SH-SY5Y (cell line): Measurements from ENCODE around the gene RAD23B.

ENCODE experiments used
- GATA2 ChIP-seq: IDR thresholded peaks from 2 replicates; pipeline ENCODE4 v1.6.1; 2011; ENCODE audit warnings: mild to moderate bottlenecking, low read depth, low read length
- GATA3 ChIP-seq: IDR thresholded peaks from 2 replicates; pipeline ENCODE4 v1.6.1; 2011; ENCODE audit warnings: low read depth, mild to moderate bottlenecking, low read length, moderate library complexity

RAD23B gene

GRCh38 chr9:107351382-107352045 is 68.4 kb downstream of the RAD23B start:
- TF ChIP-seq GATA3 (no peak), GATA2 (no peak)

- TF ChIP-seq GATA3 (no peak), GATA2 (no peak)
These were observed 72.3 kb downstream of the RAD23B start for GRCh38 chr9:107355394-107355793.

GRCh38 chr9:107358986-107359385 is 75.9 kb downstream of the RAD23B start:
- no peak for TF ChIP-seq GATA3
- TF ChIP-seq GATA2 = no peak

GRCh38 chr9:107360098-107360497 is 77.0 kb downstream of the RAD23B start:
- TF ChIP-seq GATA3 (no peak), GATA2 (no peak)

DNA sequence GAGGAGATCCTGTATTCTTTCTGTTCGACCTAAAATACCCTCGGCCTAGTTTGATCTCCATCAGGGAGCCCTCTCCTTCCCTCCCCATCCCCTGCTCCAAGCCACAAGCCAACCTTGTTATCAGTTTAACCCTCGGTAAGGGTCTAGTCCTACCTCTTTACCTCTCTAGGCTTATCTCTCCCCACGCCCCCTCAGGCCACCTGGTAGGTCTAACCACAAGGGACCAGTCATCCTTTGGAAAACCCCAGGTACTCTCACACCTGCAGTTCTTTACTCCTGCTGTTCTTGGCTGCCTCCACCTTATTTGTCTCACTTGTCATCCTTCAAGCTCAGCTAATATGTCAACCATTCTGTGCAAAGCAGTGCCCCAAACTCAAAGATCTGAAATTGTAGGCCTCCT is 78.7 kb downstream of the RAD23B start:
- TF ChIP-seq GATA2 = no peak
- TF ChIP-seq GATA3 = no peak

DNA sequence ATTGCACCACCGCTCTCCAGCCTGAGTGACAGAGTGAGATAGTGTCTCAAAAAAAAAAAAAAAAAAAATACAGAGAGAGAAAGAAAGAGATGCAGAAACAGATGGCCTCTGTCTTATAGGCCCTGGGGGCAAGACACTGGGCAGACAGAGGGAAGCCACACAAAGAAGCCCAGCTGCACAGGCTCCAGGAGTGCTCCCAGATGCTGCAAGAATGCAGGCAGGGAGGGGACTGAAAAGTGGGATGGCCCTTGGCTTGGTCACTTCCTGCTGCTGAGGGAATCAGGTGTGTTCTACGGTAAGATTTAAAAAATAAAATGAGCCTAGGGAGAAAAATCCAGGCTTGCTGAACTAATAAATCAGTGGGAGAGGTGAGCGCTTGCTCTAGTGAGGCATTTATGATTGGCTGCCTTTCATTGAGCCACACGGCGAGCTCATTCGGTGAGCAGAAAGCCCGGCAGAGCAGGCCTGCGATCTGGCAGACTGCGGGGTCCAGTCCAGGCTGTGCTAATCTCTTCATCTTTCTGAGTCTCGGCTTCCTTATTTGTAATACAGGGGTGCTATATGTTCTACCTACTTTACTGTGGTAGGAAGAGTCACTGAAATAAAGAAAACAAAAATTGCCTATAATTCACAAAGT is 80.6 kb downstream of the RAD23B start:
- TF ChIP-seq GATA2 = peak; percentile 84
- TF ChIP-seq GATA3 = peak; percentile 52

DNA sequence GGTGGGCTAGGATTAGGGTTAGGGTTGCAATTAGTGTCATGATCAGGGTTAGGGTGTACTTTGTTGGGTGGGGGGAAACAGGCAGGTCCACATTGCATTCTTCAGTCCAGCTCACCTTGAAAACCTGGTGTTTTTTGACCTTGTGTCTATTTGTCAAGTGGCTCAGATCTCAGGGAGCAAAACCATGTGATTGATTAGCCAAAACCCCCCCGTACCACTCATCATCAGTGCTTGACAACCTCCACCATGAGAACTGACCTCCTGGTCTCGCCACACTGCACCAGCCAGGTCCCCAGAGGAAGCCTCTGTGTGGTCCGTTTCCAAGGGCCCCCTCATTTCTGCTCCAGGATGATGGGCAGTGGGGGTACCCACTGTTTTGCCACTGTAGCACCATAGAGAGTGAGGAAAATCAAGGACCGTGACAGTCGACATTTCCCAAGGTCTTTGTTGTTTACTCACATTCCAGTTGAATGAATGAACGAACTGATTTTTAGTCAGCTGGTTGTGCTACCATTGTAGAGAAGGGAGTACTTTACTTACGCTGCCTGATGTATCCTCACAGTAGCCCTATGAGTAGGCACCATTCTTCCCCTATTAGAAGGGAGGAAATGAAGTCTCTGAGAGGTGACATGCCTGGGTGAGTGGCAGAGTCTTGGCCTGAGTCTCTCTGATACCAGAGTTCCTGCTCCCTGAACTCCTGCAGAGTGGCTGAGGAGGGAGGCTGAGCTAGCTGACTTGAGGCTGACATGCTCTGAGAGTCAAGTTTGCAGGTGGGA is 84.8 kb downstream of the RAD23B start:
- TF ChIP-seq GATA3 = no peak
- no peak for TF ChIP-seq GATA2

GRCh38 chr9:107368696-107369095 is 85.6 kb downstream of the RAD23B start:
- no peak for TF ChIP-seq GATA2
- no peak for TF ChIP-seq GATA3

DNA sequence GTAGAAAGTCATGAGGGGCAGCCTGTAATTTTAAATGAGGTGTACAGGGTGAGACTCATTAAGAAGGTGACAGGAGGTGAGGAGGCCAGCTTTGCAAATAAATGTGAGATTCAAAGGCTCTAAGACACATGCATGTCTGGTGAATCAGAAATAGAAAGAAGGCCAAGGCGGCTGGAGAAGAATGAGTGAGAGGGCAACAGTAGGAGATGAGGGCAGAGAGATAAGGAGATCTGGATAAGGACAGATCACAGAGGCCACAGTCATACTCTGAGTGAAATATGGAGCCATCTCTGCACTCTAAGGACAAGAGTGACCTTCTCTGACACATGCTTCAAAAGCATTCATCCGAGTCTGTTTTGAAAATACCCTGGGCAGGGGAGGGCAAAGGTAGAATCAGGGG is 90.7 kb downstream of the RAD23B start:
- TF ChIP-seq GATA3 (no peak), GATA2 (no peak)

- TF ChIP-seq GATA3 = no peak
These were observed 91.9 kb downstream of the RAD23B start for GRCh38 chr9:107375001-107375400.

- TF ChIP-seq GATA3 (no peak), GATA2 (no peak)
These were observed 92.7 kb downstream of the RAD23B start for GRCh38 chr9:107375651-107376369.

GRCh38 chr9:107378006-107378405 is 94.9 kb downstream of the RAD23B start:
- no peak for TF ChIP-seq GATA2
- TF ChIP-seq GATA3 = no peak
